OCI-LY3 (cell line): ENCODE measurements around the gene ALOX5.

ENCODE experiments used
- CTCF ChIP-seq: fragments of 200-600, 300-600 bp; sonication (generic); IDR thresholded peaks from 2 replicates; pipeline ENCODE4 v1.5.1; 2014; ENCODE audit warnings: antibody characterized with exemption, low read length, low read depth
- EZH2phosphoT487 ChIP-seq: fragments of 200-600 bp; shearing (Covaris generic); IDR thresholded peaks from 2 replicates; pipeline ENCODE4 v1.6.1; 2018; ENCODE audit warnings: antibody characterized with exemption, mixed run types, low read depth

GRCh38 chr10:45468079-45468478 is 94.1 kb downstream of the ALOX5 start:
- TF ChIP-seq CTCF = no peak
- TF ChIP-seq EZH2phosphoT487 = no peak
